DOHH2 (cell line): Measurements from ENCODE around the gene ELK4.

Source experiments
- CTCF ChIP-seq: fragments of 200-600 bp; sonication (generic); IDR thresholded peaks from one replicate; pipeline ENCODE4 v1.5.1; 2014; ENCODE audit warnings: antibody characterized with exemption, mild to moderate bottlenecking, low read depth, low read length; ENCODE audit not compliant: poor library complexity, severe bottlenecking
- EZH2phosphoT487 ChIP-seq: fragments of 200-600 bp; sonication (generic); IDR thresholded peaks from 2 replicates; pipeline ENCODE4 v1.6.1; 2017; ENCODE audit warnings: borderline replicate concordance, mild to moderate bottlenecking, antibody characterized with exemption, low read length, moderate library complexity, mixed read lengths

GRCh38 chr1:205595435-205595834, 36.4 kb downstream of the ELK4 start:
- TF ChIP-seq CTCF (no peak), EZH2phosphoT487 (no peak)
